ENCODE measurements around the gene ZNF225.

ZNF225 gene

DNA sequence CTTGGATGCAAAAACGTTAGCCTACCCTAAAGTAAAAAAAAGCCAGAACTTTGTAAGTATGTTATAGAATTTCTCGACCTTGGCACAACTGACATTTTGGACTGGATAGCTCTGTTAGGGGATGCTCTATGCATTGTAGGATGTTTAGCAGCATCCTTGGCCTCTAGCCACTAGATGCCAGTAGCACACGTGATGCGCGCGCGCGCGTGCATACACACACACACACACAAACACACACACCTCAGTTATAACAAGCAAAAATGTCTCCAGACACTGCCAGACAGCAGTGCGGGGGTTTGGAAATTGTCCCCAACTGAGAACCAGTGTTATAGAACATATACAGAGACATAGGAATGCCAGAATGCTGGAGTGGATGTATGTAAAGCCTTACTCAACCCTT, 68.9 kb downstream of the ZNF225 start:
- no peak for TF ChIP-seq CTCF (IDR thresholded peaks at IDR 0.05; ENCODE audit: low read depth, low read length)
- DNase-seq (ENCODE audit: low read depth in 2 of 2) = no peak
- no peak overlapping the region for H3K4me3 ChIP-seq (replicated peaks in 1 of 2; ENCODE audit: low read depth in 2 of 2, low read length in 2 of 2)
